Measurements from ENCODE around the gene HSFX1.
"Not testable (repeated sequence)": the region's sequence is repeated elsewhere in the genome, so short reads cannot be mapped to it uniquely, and the experiment has no call there.

The HSFX1 gene

DNA sequence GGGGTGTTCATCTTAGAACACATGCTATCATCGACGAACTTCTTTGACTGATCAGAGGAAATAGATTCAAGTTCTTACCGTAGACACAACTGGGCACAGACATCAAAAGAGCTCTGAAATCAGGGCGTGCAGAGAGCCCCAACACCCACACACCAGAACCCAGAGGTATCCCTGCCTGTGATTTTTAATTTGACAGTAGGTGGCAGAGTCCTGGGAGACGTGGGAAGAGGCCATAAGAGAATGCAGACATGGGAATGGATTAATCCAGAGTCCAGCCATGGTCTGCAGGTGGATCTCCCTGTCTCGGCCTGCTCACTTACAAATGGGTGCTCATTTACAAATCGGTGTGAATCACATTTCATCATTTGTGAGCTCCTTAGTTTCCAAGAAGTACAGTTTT, 4.1 kb downstream of the HSFX1 start:
- DNase-seq (ENCODE audit: low spot score); H3K4me3 Mint-ChIP-seq; H3K27me3 Mint-ChIP-seq (ENCODE audit: low read depth); H3K9me3 Mint-ChIP-seq; H3K4me1 Mint-ChIP-seq (ENCODE audit: low read depth); H3K36me3 Mint-ChIP-seq (ENCODE audit: low read depth); H3K27ac Mint-ChIP-seq: not testable (repeated sequence)

GRCh38 chrX:149781727-149782126, 7.9 kb downstream of the HSFX1 start, which contains the start of gene MAGEA9:
Gene MAGEA9, plus strand, starts transcription at chrX:149781930. Its CDS starts 4,281 bp downstream, at chrX:149786211.
- H3K27ac Mint-ChIP-seq; H3K27me3 Mint-ChIP-seq (ENCODE audit: low read depth); H3K4me1 Mint-ChIP-seq (ENCODE audit: low read depth); DNase-seq (ENCODE audit: low spot score); H3K36me3 Mint-ChIP-seq (ENCODE audit: low read depth); H3K9me3 Mint-ChIP-seq; H3K4me3 Mint-ChIP-seq: not testable (repeated sequence)

- H3K9me3 Mint-ChIP-seq; H3K27ac Mint-ChIP-seq; H3K36me3 Mint-ChIP-seq (ENCODE audit: low read depth); DNase-seq (ENCODE audit: low spot score); H3K27me3 Mint-ChIP-seq (ENCODE audit: low read depth); H3K4me3 Mint-ChIP-seq: not testable (repeated sequence)
- H3K4me1 Mint-ChIP-seq (ENCODE audit: low read depth), result peaks cover 23% of the 10 kb centered on the region
These were observed 21.7 kb downstream of the HSFX1 start for GRCh38 chrX:149795531-149795930.

GRCh38 chrX:149799095-149799714, 25.3 kb downstream of the HSFX1 start:
- no peaks in the 10 kb centered on the region for H3K36me3 Mint-ChIP-seq (ENCODE audit: low read depth)
- H3K4me3 Mint-ChIP-seq, result peak overlapping the region; percentile 8
- no peaks in the 10 kb centered on the region for H3K27me3 Mint-ChIP-seq (ENCODE audit: low read depth)
- DNase-seq (ENCODE audit: low spot score), result no peak
- H3K9me3 Mint-ChIP-seq, result no peaks in the 10 kb centered on the region
- H3K27ac Mint-ChIP-seq, result no peak overlapping the region
- H3K4me1 Mint-ChIP-seq (ENCODE audit: low read depth), result peaks cover 23% of the 10 kb centered on the region

DNA sequence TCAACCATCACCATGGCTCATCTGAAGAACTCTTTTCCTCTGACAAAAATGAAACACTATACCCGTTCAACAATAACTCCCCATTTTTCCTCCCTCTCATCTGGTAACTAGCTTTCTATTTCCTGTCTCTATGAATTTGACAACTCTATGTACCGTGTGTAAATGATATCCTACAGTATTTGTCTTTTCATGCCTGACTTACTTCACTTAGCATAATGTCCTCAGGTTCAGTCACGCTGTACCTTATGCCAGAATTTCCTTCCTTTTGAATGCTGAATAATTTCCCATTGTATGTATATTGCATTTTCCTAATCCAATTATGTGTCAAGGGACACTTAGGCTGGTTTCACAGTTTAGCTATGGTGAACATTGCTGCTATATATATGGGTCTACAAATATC, 26.1 kb downstream of the HSFX1 start:
- Mint-ChIP-seq H3K27ac (no peak overlapping the region), H3K36me3 (ENCODE audit: low read depth) (no peaks in the 10 kb centered on the region), H3K9me3 (no peaks in the 10 kb centered on the region), H3K27me3 (ENCODE audit: low read depth) (no peaks in the 10 kb centered on the region), H3K4me3 (no peak overlapping the region), H3K4me1 (ENCODE audit: low read depth) (peaks cover 23% of the 10 kb centered on the region)
- DNase-seq (ENCODE audit: low spot score), result no peak

- DNase-seq (ENCODE audit: low spot score), result no peak
- no peaks in the 10 kb centered on the region for H3K9me3 Mint-ChIP-seq
- H3K27ac Mint-ChIP-seq, result no peak overlapping the region
- no peaks in the 10 kb centered on the region for H3K36me3 Mint-ChIP-seq (ENCODE audit: low read depth)
- H3K27me3 Mint-ChIP-seq (ENCODE audit: low read depth), result no peaks in the 10 kb centered on the region
- peaks cover 11% of the 10 kb centered on the region for H3K4me1 Mint-ChIP-seq (ENCODE audit: low read depth)
- H3K4me3 Mint-ChIP-seq, result no peak overlapping the region
These were observed 29.7 kb downstream of the HSFX1 start for GRCh38 chrX:149803458-149804062.

- no peak for DNase-seq (ENCODE audit: low spot score)
- H3K9me3 Mint-ChIP-seq, result no peaks in the 10 kb centered on the region
- no peak overlapping the region for H3K27ac Mint-ChIP-seq
- H3K4me1 Mint-ChIP-seq (ENCODE audit: low read depth), result peaks cover 10% of the 10 kb centered on the region
- H3K36me3 Mint-ChIP-seq (ENCODE audit: low read depth), result no peaks in the 10 kb centered on the region
- no peak overlapping the region for H3K4me3 Mint-ChIP-seq
- no peaks in the 10 kb centered on the region for H3K27me3 Mint-ChIP-seq (ENCODE audit: low read depth)
These were observed 30.2 kb downstream of the HSFX1 start for GRCh38 chrX:149804102-149804501.

- H3K27me3 Mint-ChIP-seq (ENCODE audit: low read depth), result peaks cover 2% of the 10 kb centered on the region
- H3K36me3 Mint-ChIP-seq (ENCODE audit: low read depth), result no peaks in the 10 kb centered on the region
- DNase-seq (ENCODE audit: low spot score), result no peak
- H3K9me3 Mint-ChIP-seq, result no peaks in the 10 kb centered on the region
- H3K4me3 Mint-ChIP-seq, result no peak overlapping the region
- no peaks in the 10 kb centered on the region for H3K4me1 Mint-ChIP-seq (ENCODE audit: low read depth)
- no peak overlapping the region for H3K27ac Mint-ChIP-seq
These were observed 34.0 kb downstream of the HSFX1 start for GRCh38 chrX:149807747-149808458.

- H3K9me3 Mint-ChIP-seq, result no peaks in the 10 kb centered on the region
- H3K27me3 Mint-ChIP-seq (ENCODE audit: low read depth), result peaks cover 18% of the 10 kb centered on the region
- H3K4me1 Mint-ChIP-seq (ENCODE audit: low read depth), result peaks cover 3% of the 10 kb centered on the region
- no peak for DNase-seq (ENCODE audit: low spot score)
- no peaks in the 10 kb centered on the region for H3K36me3 Mint-ChIP-seq (ENCODE audit: low read depth)
- H3K4me3 Mint-ChIP-seq, result no peak overlapping the region
- no peak overlapping the region for H3K27ac Mint-ChIP-seq
These were observed 44.8 kb downstream of the HSFX1 start for GRCh38 chrX:149818652-149819051.

DNA sequence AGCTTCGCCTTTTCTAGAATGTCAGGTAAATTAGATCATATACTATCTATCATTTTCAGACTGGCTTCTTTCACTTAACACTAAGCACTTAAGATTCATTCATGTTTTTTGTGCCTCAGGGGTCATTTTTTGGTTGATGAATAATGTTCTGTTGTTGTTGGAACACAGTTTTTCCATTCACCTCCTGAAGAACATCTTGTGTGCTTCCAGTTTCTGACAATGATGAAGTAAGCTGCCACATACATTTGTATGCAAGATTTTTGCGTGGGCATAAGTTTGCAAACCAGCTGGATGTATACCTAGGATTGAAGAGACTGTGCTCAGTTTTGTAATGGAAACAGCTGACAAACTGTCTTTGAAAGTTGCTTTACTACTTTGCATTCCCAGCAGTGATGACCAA, 45.5 kb downstream of the HSFX1 start:
- Mint-ChIP-seq H3K9me3 (no peaks in the 10 kb centered on the region), H3K27ac (no peak overlapping the region), H3K4me3 (no peak overlapping the region), H3K36me3 (ENCODE audit: low read depth) (no peaks in the 10 kb centered on the region), H3K4me1 (ENCODE audit: low read depth) (peaks cover 3% of the 10 kb centered on the region), H3K27me3 (ENCODE audit: low read depth) (peaks cover 15% of the 10 kb centered on the region)
- no peak for DNase-seq (ENCODE audit: low spot score)

DNA sequence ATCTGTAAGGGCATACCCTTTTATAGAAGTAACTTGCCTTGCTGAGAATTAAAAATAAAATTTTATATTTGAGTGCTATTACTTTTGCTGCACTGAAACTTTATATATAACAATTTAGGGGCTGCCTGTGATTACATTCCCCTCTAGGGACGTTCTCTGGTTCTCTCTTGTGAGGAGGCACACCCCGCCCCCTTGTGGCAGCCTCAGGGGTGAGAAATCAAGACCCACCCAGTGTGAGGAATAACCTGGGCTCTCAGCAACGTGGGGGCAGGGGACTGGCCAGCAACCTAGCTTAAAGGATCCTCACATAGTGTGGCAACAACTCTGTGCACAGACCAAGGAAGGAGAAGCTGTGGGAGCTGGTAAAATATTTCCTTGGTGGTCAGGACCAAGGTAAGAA, 51.6 kb downstream of the HSFX1 start:
- Mint-ChIP-seq H3K4me3 (no peak overlapping the region), H3K27me3 (ENCODE audit: low read depth) (peaks cover 13% of the 10 kb centered on the region), H3K36me3 (ENCODE audit: low read depth) (no peaks in the 10 kb centered on the region), H3K9me3 (no peaks in the 10 kb centered on the region), H3K4me1 (ENCODE audit: low read depth) (peaks cover 19% of the 10 kb centered on the region), H3K27ac (no peak overlapping the region)
- DNase-seq (ENCODE audit: low spot score), result no peak
